Measurements from ENCODE around the gene EMX2. TPM values are rescaled to one million over a fixed set of nuclear protein-coding genes. Genes with fewer than 3 reads are reported as not detected.

The EMX2 gene
- total RNA-seq (2021; ENCODE audit: unreplicated experiment): not detected
- not detected in 2 replicates for polyA plus RNA-seq (2012)
- Bru-seq, nascent RNA: not detected
- percentile 9 among the genes with signal in this experiment for BruChase-seq, experiment 1, labeled RNA remaining after a 6-hour chase
- BruChase-seq, experiment 2, labeled RNA remaining after a 2-hour chase: percentile 13 among the genes with signal in this experiment
- long read RNA-seq: 0 reads

- H3K27ac ChIP-seq (ENCODE audit: low read depth, low read length): no peak within 1 kb of the TSS
These were observed at the start of gene EMX2 for GRCh38 chr10:117542706-117543224. EMX2 (plus strand) TSS chr10:117542746; CDS start chr10:117543268, 522 bp downstream.

More at GRCh38 chr10:117542706-117543224, at the start of gene EMX2:
- no peak for DNase-seq (ENCODE audit: low read depth, low spot score)
- Histone ChIP-seq H3K9ac (ENCODE audit: low read length) (no peak within 1 kb of the TSS), H3K9me3 (ENCODE audit: control insufficient read depth in 1 of 2, insufficient read depth in 1 of 2, low read depth in 1 of 2, low read length in 2 of 2) (no peaks in the 10 kb centered on the region), H3K27me3 (ENCODE audit: insufficient read depth, low read length) (no peaks in the 10 kb centered on the region), H3K4me1 (ENCODE audit: control insufficient read depth in 1 of 2, insufficient read depth in 2 of 2, low read length in 2 of 2) (0 out of 4 replicates have a peak, but pooled peaks cover 0 to 2% of the 10 kb centered on the region in 2 experiments), H3K4me2 (ENCODE audit: low read length) (peak within 1 kb of the TSS; percentile 53), H3K9me2 (ENCODE audit: insufficient read depth) (no peaks in the 10 kb centered on the region), H3K4me3 (replicated peaks in 1 of 2; ENCODE audit: low read depth in 1 of 2, low read length in 2 of 2) (peak within 1 kb of the TSS in 1 of 2 experiments; percentile 19; a peak in 1 of 4 replicates), H4K20me1 (ENCODE audit: insufficient read depth) (no peaks in the 10 kb centered on the region), H2AFZ (ENCODE audit: low read depth, low read length, poor library complexity, severe bottlenecking) (no peak within 1 kb of the TSS), H3K79me2 (ENCODE audit: insufficient read depth, low read length) (no peaks in the 10 kb centered on the region), H3K36me3 (ENCODE audit: control insufficient read depth in 1 of 2, insufficient read depth in 2 of 2, low read length in 2 of 2) (no peaks in the 10 kb centered on the region)
- CTCF ChIA-PET: no interaction called here
- intact Hi-C loops (cut with micrococcal nuclease): no loop called here
- POLR2A ChIA-PET: no interaction called here
- no peak for ATAC-seq
- TF ChIP-seq ZNF274 (IDR thresholded peaks at IDR 0.05; ENCODE audit: low read depth, low read length) (no peak), SRF (IDR thresholded peaks at IDR 0.05; ENCODE audit: low read depth) (no peak), RAD21 (IDR thresholded peaks at IDR 0.05; ENCODE audit: low read depth) (no peak), CBX3 (IDR thresholded peaks at IDR 0.05; ENCODE audit: low read depth) (no peak), REST (IDR thresholded peaks at IDR 0.05; ENCODE audit: low read depth) (no peak), CTCF (IDR thresholded peaks at IDR 0.05 in 2 of 3, conservative IDR thresholded peaks at IDR 0.05 in 1 of 3; ENCODE audit: borderline replicate concordance in 1 of 3, insufficient read depth in 1 of 3, low read depth in 2 of 3, low read length in 2 of 3) (no peak), ATF3 (IDR thresholded peaks at IDR 0.05) (no peak), POLR2AphosphoS5 (IDR thresholded peaks at IDR 0.05; ENCODE audit: low read depth, low read length) (no peak), EGR1 (IDR thresholded peaks at IDR 0.05; ENCODE audit: low read depth) (no peak), CEBPB (IDR thresholded peaks at IDR 0.05; ENCODE audit: low read depth) (no peak), TCF7L2 (IDR thresholded peaks at IDR 0.05; ENCODE audit: borderline replicate concordance, extremely low read depth, insufficient read depth, insufficient read length) (no peak), JUND (IDR thresholded peaks at IDR 0.05) (no peak), POLR2A (IDR thresholded peaks at IDR 0.05; ENCODE audit: borderline replicate concordance, extremely low read depth, insufficient read depth, insufficient read length) (no peak), EZH2 (IDR thresholded peaks at IDR 0.05) (no peak), FOSL1 (IDR thresholded peaks at IDR 0.05; ENCODE audit: low read depth) (no peak), SP1 (IDR thresholded peaks at IDR 0.05; ENCODE audit: low read depth) (no peak)
- RAD21 ChIA-PET (ENCODE audit: low non-redundant PET in 1 of 2, low total read pairs in 2 of 2, uncharacterized antibody in 2 of 2, unreplicated experiment in 2 of 2): no interaction called here
- no TSS peak for BruUV-seq (replicated peaks)
